ENCODE data around the gene CPAMD8. TPM values are rescaled to one million over a fixed set of nuclear protein-coding genes. Genes with fewer than 3 reads are reported as not detected.

CPAMD8 gene
- total RNA-seq, 1 experiment from 2014 or later, result 3.9 TPM

- no peaks in the 10 kb centered on the region for H3K79me2 ChIP-seq (ENCODE audit: low read length)
- intact Hi-C loops (cut with micrococcal nuclease), result no loop called here
- ChIA-PET POLR2A (ENCODE audit: unreplicated experiment) (no interaction called here), CTCF (no interaction called here)
- H3K27me3 ChIP-seq (ENCODE audit: low read length), result no peaks in the 10 kb centered on the region
- no peak overlapping the region for H2AFZ ChIP-seq (ENCODE audit: low read length)
- H3K4me3 ChIP-seq (ENCODE audit: low read length), result no peak overlapping the region
- ATAC-seq, result no peak
- H3K4me1 ChIP-seq (ENCODE audit: insufficient read depth, low read length), result peaks cover 14% of the 10 kb centered on the region
- no peaks in the 10 kb centered on the region for H3F3A ChIP-seq (ENCODE audit: low read length, unreplicated experiment)
- BruUV-seq (replicated peaks), result no TSS peak
- no peak for DNase-seq
- no peak overlapping the region for H3K4me2 ChIP-seq (ENCODE audit: low read length)
- no peak overlapping the region for H3K27ac ChIP-seq (ENCODE audit: low read length)
- no peaks in the 10 kb centered on the region for H3K36me3 ChIP-seq (ENCODE audit: low read depth, low read length)
- no peaks in the 10 kb centered on the region for H3K9me2 ChIP-seq (replicated peaks; ENCODE audit: low read length)
- no peaks in the 10 kb centered on the region for H3K9me3 ChIP-seq (ENCODE audit: low read length)
- TF ChIP-seq, protein P1, sequence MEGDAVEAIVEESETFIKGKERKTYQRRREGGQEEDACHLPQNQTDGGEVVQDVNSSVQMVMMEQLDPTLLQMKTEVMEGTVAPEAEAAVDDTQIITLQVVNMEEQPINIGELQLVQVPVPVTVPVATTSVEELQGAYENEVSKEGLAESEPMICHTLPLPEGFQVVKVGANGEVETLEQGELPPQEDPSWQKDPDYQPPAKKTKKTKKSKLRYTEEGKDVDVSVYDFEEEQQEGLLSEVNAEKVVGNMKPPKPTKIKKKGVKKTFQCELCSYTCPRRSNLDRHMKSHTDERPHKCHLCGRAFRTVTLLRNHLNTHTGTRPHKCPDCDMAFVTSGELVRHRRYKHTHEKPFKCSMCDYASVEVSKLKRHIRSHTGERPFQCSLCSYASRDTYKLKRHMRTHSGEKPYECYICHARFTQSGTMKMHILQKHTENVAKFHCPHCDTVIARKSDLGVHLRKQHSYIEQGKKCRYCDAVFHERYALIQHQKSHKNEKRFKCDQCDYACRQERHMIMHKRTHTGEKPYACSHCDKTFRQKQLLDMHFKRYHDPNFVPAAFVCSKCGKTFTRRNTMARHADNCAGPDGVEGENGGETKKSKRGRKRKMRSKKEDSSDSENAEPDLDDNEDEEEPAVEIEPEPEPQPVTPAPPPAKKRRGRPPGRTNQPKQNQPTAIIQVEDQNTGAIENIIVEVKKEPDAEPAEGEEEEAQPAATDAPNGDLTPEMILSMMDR (conservative IDR thresholded peaks at IDR 0.05; ENCODE audit: low read depth, low read length), result no peak
- TF ChIP-seq EZH2 (IDR thresholded peaks at IDR 0.05; ENCODE audit: low read length, unreplicated experiment) (no peak), EZH2phosphoT487 (IDR thresholded peaks at IDR 0.05; ENCODE audit: borderline replicate concordance, low read length) (no peak)
- no peak overlapping the region for H3K9ac ChIP-seq (ENCODE audit: low read length)
- no peaks in the 10 kb centered on the region for H4K20me1 ChIP-seq (ENCODE audit: low read length)
Observed at GRCh38 chr19:16952046-16952445, 74.6 kb downstream of the CPAMD8 start.

DNA sequence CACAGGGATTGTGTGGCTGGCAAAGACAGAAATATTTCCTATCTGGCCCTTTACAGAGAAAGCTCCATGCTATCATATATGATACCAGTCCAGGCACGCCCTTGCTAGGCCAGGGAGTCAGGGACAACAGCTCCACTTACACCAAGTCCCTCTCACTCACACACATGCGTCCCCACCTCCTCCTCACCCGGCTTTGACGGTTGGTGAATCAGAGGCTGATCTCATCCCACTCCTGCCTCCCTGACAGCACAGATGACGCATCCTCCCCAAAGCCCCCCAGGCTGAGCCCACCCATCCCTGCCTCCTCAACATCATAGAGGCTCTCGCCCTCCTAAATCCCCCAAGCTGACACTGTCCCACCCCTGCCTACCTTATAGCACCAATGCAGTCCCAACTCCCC, 75.1 kb downstream of the CPAMD8 start:
- no peak overlapping the region for H3K9ac ChIP-seq (ENCODE audit: low read length)
- H4K20me1 ChIP-seq (ENCODE audit: low read length), result no peaks in the 10 kb centered on the region
- ChIA-PET CTCF (no interaction called here), POLR2A (ENCODE audit: unreplicated experiment) (no interaction called here)
- ATAC-seq (no peak), DNase-seq (peak; percentile 50)
- H3K36me3 ChIP-seq (ENCODE audit: low read depth, low read length), result no peaks in the 10 kb centered on the region
- no peaks in the 10 kb centered on the region for H3K27me3 ChIP-seq (ENCODE audit: low read length)
- 0 out of 2 replicates have a peak overlapping the region, but pooled peaks have one; percentile 17 for H3K4me2 ChIP-seq (ENCODE audit: low read length)
- TF ChIP-seq EZH2phosphoT487 (IDR thresholded peaks at IDR 0.05; ENCODE audit: borderline replicate concordance, low read length), result no peak
- TF ChIP-seq EZH2 (IDR thresholded peaks at IDR 0.05; ENCODE audit: low read length, unreplicated experiment), result no peak
- TF ChIP-seq, protein P1 (conservative IDR thresholded peaks at IDR 0.05; ENCODE audit: low read depth, low read length), result no peak
- no TSS peak for BruUV-seq (replicated peaks)
- no peak overlapping the region for H3K4me3 ChIP-seq (ENCODE audit: low read length)
- H3K9me3 ChIP-seq (ENCODE audit: low read length), result no peaks in the 10 kb centered on the region
- H3K4me1 ChIP-seq (ENCODE audit: insufficient read depth, low read length), result peaks cover 10% of the 10 kb centered on the region
- H2AFZ ChIP-seq (ENCODE audit: low read length), result no peak overlapping the region
- no peaks in the 10 kb centered on the region for H3K79me2 ChIP-seq (ENCODE audit: low read length)
- no peaks in the 10 kb centered on the region for H3F3A ChIP-seq (ENCODE audit: low read length, unreplicated experiment)
- H3K9me2 ChIP-seq (replicated peaks; ENCODE audit: low read length), result no peaks in the 10 kb centered on the region
- no peak overlapping the region for H3K27ac ChIP-seq (ENCODE audit: low read length)
- intact Hi-C loops (cut with micrococcal nuclease), result no loop called here

- Histone ChIP-seq H3K9ac (ENCODE audit: low read length) (no peak overlapping the region), H3K4me2 (ENCODE audit: low read length) (no peak overlapping the region), H4K20me1 (ENCODE audit: low read length) (no peaks in the 10 kb centered on the region), H3K4me1 (ENCODE audit: insufficient read depth, low read length) (peaks cover 10% of the 10 kb centered on the region), H2AFZ (ENCODE audit: low read length) (no peak overlapping the region), H3K79me2 (ENCODE audit: low read length) (no peaks in the 10 kb centered on the region), H3K9me2 (replicated peaks; ENCODE audit: low read length) (no peaks in the 10 kb centered on the region), H3K4me3 (ENCODE audit: low read length) (no peak overlapping the region), H3K27ac (ENCODE audit: low read length) (no peak overlapping the region), H3K36me3 (ENCODE audit: low read depth, low read length) (no peaks in the 10 kb centered on the region), H3F3A (ENCODE audit: low read length, unreplicated experiment) (peaks cover 3% of the 10 kb centered on the region), H3K9me3 (ENCODE audit: low read length) (0 out of 2 replicates have a peak, but pooled peaks cover 7% of the 10 kb centered on the region), H3K27me3 (ENCODE audit: low read length) (no peaks in the 10 kb centered on the region)
- DNase-seq (no peak), ATAC-seq (no peak)
- intact Hi-C loops (cut with micrococcal nuclease), result no loop called here
- CTCF ChIA-PET, result no interaction called here
- TF ChIP-seq, protein P1 (conservative IDR thresholded peaks at IDR 0.05; ENCODE audit: low read depth, low read length), result no peak
- TF ChIP-seq EZH2 (IDR thresholded peaks at IDR 0.05; ENCODE audit: low read length, unreplicated experiment), result no peak
- no peak for TF ChIP-seq EZH2phosphoT487 (IDR thresholded peaks at IDR 0.05; ENCODE audit: borderline replicate concordance, low read length)
- POLR2A ChIA-PET (ENCODE audit: unreplicated experiment), result no interaction called here
- BruUV-seq (replicated peaks), result no TSS peak
Observed at GRCh38 chr19:16949496-16950023, 77.0 kb downstream of the CPAMD8 start.

Data from PC-3 (cell line).